H9 (cell line): Measurements from ENCODE around the gene NIPSNAP3A. TPM values are rescaled to one million over a fixed set of nuclear protein-coding genes. Genes with fewer than 3 reads are reported as not detected.

Experiments used
- DNase-seq: peaks from one replicate; pipeline ENCODE4 v3.0.0-alpha.2; 2017
- H2AFZ ChIP-seq: one replicate; pipeline ENCODE4 v1.6.1; 2013; ENCODE audit warnings: mild to moderate bottlenecking, low read length, control low read depth, moderate library complexity
- H2AK5ac ChIP-seq: 2 replicates; pipeline ENCODE4 v1.6.1; 2013; ENCODE audit warnings: low read length, control low read depth, mixed read lengths; ENCODE audit not compliant: insufficient read length
- H2BK120ac ChIP-seq: one replicate; pipeline ENCODE4 v1.6.1; 2013; ENCODE audit warnings: low read depth, mild to moderate bottlenecking, low read length, control low read depth, inconsistent platforms; ENCODE audit not compliant: poor library complexity, severe bottlenecking
- H2BK12ac ChIP-seq: 2 replicates; pipeline ENCODE4 v1.6.1; 2013; ENCODE audit warnings: low read length, control low read depth, mixed read lengths, low read depth; ENCODE audit not compliant: insufficient read length
- H2BK15ac ChIP-seq: 2 replicates; pipeline ENCODE4 v1.6.1; 2013; ENCODE audit warnings: low read depth, low read length, control low read depth
- H2BK20ac ChIP-seq: one replicate; pipeline ENCODE4 v1.6.1; 2013; ENCODE audit warnings: low read depth, mild to moderate bottlenecking, low read length, control low read depth, inconsistent platforms; ENCODE audit not compliant: poor library complexity, severe bottlenecking
- H2BK5ac ChIP-seq: 2 replicates; pipeline ENCODE4 v1.6.1; 2013; ENCODE audit warnings: low read length, control low read depth, mixed read lengths; ENCODE audit not compliant: insufficient read length
- H3K14ac ChIP-seq: 2 replicates; pipeline ENCODE4 v1.6.1; 2013; ENCODE audit warnings: low read length, control low read depth; ENCODE audit not compliant: insufficient read depth
- H3K18ac ChIP-seq: 2 replicates; pipeline ENCODE4 v1.6.1; 2013; ENCODE audit warnings: low read depth, mild to moderate bottlenecking, mixed read lengths, low read length, control low read depth; ENCODE audit not compliant: insufficient read length
- H3K23ac ChIP-seq: 2 replicates; pipeline ENCODE4 v1.6.1; 2013; ENCODE audit warnings: low read length, control low read depth, mixed read lengths, low read depth; ENCODE audit not compliant: insufficient read length
- H3K23me2 ChIP-seq: 2 replicates; pipeline ENCODE4 v1.6.1; 2013; ENCODE audit warnings: low read depth, mild to moderate bottlenecking, mixed read lengths, low read length, control low read depth; ENCODE audit not compliant: insufficient read length, poor library complexity, severe bottlenecking
- H3K27ac ChIP-seq: 2 replicates; pipeline ENCODE4 v1.5.1; 2013; ENCODE audit warnings: low read length, control low read depth, mixed read lengths, low read depth; ENCODE audit not compliant: insufficient read length
- H3K27me3 ChIP-seq: 2 replicates; pipeline ENCODE4 v1.6.1; 2013; ENCODE audit warnings: low read length, control low read depth, inconsistent platforms; ENCODE audit not compliant: insufficient read depth
- H3K4ac ChIP-seq: 2 replicates; pipeline ENCODE4 v1.6.1; 2013; ENCODE audit warnings: low read depth, mild to moderate bottlenecking, control low read depth, inconsistent platforms, low read length, moderate library complexity
- H3K4me1 ChIP-seq: 2 replicates; pipeline ENCODE4 v1.6.1; 2013; ENCODE audit warnings: low read length, control low read depth, inconsistent platforms; ENCODE audit not compliant: insufficient read depth
- H3K4me2 ChIP-seq: 2 replicates; pipeline ENCODE4 v1.6.1; 2013; ENCODE audit warnings: low read length, control low read depth, mixed read lengths; ENCODE audit not compliant: insufficient read length, insufficient read depth
- H3K56ac ChIP-seq: 2 replicates; pipeline ENCODE4 v1.6.1; 2013; ENCODE audit warnings: low read depth, mild to moderate bottlenecking, mixed read lengths, low read length, control low read depth; ENCODE audit not compliant: insufficient read length
- H3K79me1 ChIP-seq: 2 replicates; pipeline ENCODE4 v1.6.1; 2013; ENCODE audit warnings: low read depth, mild to moderate bottlenecking, moderate library complexity, low read length, control low read depth, inconsistent platforms; ENCODE audit not compliant: insufficient read depth, poor library complexity, severe bottlenecking
- H3K79me2 ChIP-seq: 2 replicates; pipeline ENCODE4 v1.6.1; 2013; ENCODE audit warnings: low read length, control low read depth, inconsistent platforms; ENCODE audit not compliant: insufficient read depth
- H3K9ac ChIP-seq: 2 replicates; pipeline ENCODE4 v1.6.1; 2013; ENCODE audit warnings: low read length, control low read depth, mixed read lengths; ENCODE audit not compliant: insufficient read length; ENCODE audit errors: extremely low read depth
- H3K9me3 ChIP-seq: one replicate; pipeline ENCODE4 v1.6.1; 2013; ENCODE audit warnings: low read depth, low read length, inconsistent platforms; ENCODE audit not compliant: control insufficient read depth
- H3T11ph ChIP-seq: one replicate; pipeline ENCODE4 v1.6.1; 2013; ENCODE audit warnings: mild to moderate bottlenecking, low read length, control low read depth, inconsistent platforms
- H4K20me1 ChIP-seq: one replicate; pipeline ENCODE4 v1.6.1; 2013; ENCODE audit not compliant: control insufficient read depth, insufficient read length, insufficient read depth
- H4K5ac ChIP-seq: 2 replicates; pipeline ENCODE4 v1.6.1; 2013; ENCODE audit warnings: low read depth, mild to moderate bottlenecking, mixed read lengths, low read length, control low read depth; ENCODE audit not compliant: insufficient read length
- H4K8ac ChIP-seq: replicated peaks from 2 replicates; pipeline ENCODE4 v1.6.1; 2013; ENCODE audit warnings: low read length, control low read depth, mixed read lengths, low read depth; ENCODE audit not compliant: insufficient read length
- H4K91ac ChIP-seq: 2 replicates; pipeline ENCODE4 v1.6.1; 2013; ENCODE audit warnings: low read depth, mild to moderate bottlenecking, moderate library complexity, mixed read lengths, low read length, control low read depth; ENCODE audit not compliant: insufficient read length
- H3K27ac Mint-ChIP-seq, 3 experiments: 2 replicates in 2 of 3; 3 replicates in 1 of 3; pipeline ENCODE4 v1.8.0; 2020 to 2021; ENCODE audit warnings: mixed read lengths in 3 of 3, mild to moderate bottlenecking in 1 of 3, moderate library complexity in 1 of 3
- H3K27me3 Mint-ChIP-seq: 2 replicates; pipeline ENCODE4 v1.8.0; 2021; ENCODE audit warnings: low read depth, mild to moderate bottlenecking, moderate library complexity, mixed read lengths
- H3K36me3 Mint-ChIP-seq, 3 experiments: 2 replicates in 2 of 3; 3 replicates in 1 of 3; pipeline ENCODE4 v1.8.0; 2020 to 2021; ENCODE audit warnings: low read depth in 3 of 3, mixed read lengths in 3 of 3; ENCODE audit not compliant: insufficient read depth in 1 of 3
- H3K4me1 Mint-ChIP-seq, 2 experiments: 2 replicates each; pipeline ENCODE4 v1.8.0; 2020; ENCODE audit warnings: mixed read lengths in 2 of 2
- H3K4me3 Mint-ChIP-seq, 2 experiments: 2 replicates in 1 of 2; 3 replicates in 1 of 2; pipeline ENCODE4 v1.8.0; 2020 to 2021; ENCODE audit warnings: mild to moderate bottlenecking in 2 of 2, mixed read lengths in 2 of 2, moderate library complexity in 1 of 2
- H3K9me3 Mint-ChIP-seq, 2 experiments: 2 replicates in 1 of 2; 3 replicates in 1 of 2; pipeline ENCODE4 v1.8.0; 2020; ENCODE audit warnings: mild to moderate bottlenecking in 2 of 2, mixed read lengths in 2 of 2, moderate library complexity in 1 of 2
- CTCF ChIP-seq: fragments of 200-600 bp; sonication (generic); conservative IDR thresholded peaks from 3 replicates; pipeline ENCODE4 v1.8.0; 2021; ENCODE audit warnings: antibody characterized with exemption, mild to moderate bottlenecking
- WGBS: extraction: QIAGEN DNeasy Blood & Tissue Kit; methylation state at CpG from one replicate; pipeline ENCODE4 v1.1.7; 2013; ENCODE audit warnings: missing lambda C conversion rate, low lambda C conversion rate, mixed read lengths; ENCODE audit not compliant: insufficient read length; ENCODE audit errors: extremely low coverage; 5-methylcytosine and 5-hydroxymethylcytosine counted together
- total RNA-seq: library from RNA; stranded (reverse); gene quantifications from 2 replicates; pipeline ENCODE4 v1.2.1, GENCODE V29; 2021

NIPSNAP3A gene
- total RNA-seq, 1 experiment from 2014 or later: 13.9 TPM

- Mint-ChIP-seq H3K9me3 (no peaks in the 10 kb centered on the region), H3K36me3 (no peaks in the 10 kb centered on the region), H3K27me3 (no peaks in the 10 kb centered on the region), H3K27ac (no peak overlapping the region), H3K4me3 (no peak overlapping the region), H3K4me1 (peaks cover 17 to 25% of the 10 kb centered on the region in 2 experiments)
- Histone ChIP-seq H3K4ac (no peak overlapping the region), H2BK15ac (no peak overlapping the region), H2AFZ (no peak overlapping the region), H3K27me3 (no peaks in the 10 kb centered on the region), H2BK12ac (no peak overlapping the region), H3K4me2 (no peak overlapping the region), H3K79me1 (no peaks in the 10 kb centered on the region), H2AK5ac (no peak overlapping the region), H3K27ac (no peak overlapping the region), H3K56ac (no peak overlapping the region), H3K23me2 (peaks cover 7% of the 10 kb centered on the region), H4K20me1 (no peaks in the 10 kb centered on the region), H2BK20ac (no peak overlapping the region), H3K4me1 (no peaks in the 10 kb centered on the region), H3K23ac (no peak overlapping the region), H3K9me3 (no peaks in the 10 kb centered on the region), H3K14ac (no peak overlapping the region), H2BK5ac (no peak overlapping the region), H4K91ac (no peak overlapping the region), H3K18ac (no peak overlapping the region), H4K8ac (no peak overlapping the region), H2BK120ac (no peak overlapping the region), H3K79me2 (no peaks in the 10 kb centered on the region), H4K5ac (no peak overlapping the region), H3K9ac (no peak overlapping the region), H3T11ph (no peak overlapping the region)
- no peak for TF ChIP-seq CTCF
- WGBS: no CpG with 5 or more reads among the region's 3 CpGs
- no peak for DNase-seq
Measured at GRCh38 chr9:104750185-104750767, 2.8 kb downstream of the NIPSNAP3A start.
